MM.1S (cell line): ENCODE data around the gene IFTAP.

Source experiments
- EZH2 ChIP-seq: fragments of 300-600 bp; sonication (generic); optimal IDR thresholded peaks from 2 replicates; pipeline ENCODE3; 2017; ENCODE audit warnings: low read depth, mild to moderate bottlenecking, antibody characterized with exemption, low read length, mixed read lengths
- TF ChIP-seq, protein P1 (sequence below): fragments of 300-600 bp; sonication (generic); IDR thresholded peaks from 2 replicates; pipeline ENCODE4 v1.5.1; 2016; ENCODE audit warnings: antibody characterized with exemption, low read length, mixed read lengths

DNA sequence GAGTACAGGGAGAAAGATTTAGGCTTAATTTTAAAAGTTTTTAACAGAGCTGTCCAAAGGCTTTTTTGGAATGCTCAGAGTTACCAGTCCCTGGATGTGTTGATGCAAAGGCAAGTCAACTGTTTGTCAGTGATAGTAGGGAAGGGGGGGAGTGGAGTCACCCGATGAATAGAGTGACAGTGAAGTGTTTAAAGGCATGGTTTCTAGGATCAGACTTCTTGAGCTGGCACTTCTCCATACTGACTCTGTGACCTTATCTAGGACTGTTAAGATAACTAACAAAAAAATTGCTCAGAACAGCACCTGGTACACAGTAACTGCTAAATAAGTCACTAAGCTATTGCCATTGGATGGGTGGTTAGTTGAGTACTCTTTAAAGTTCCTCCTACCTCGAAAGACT is 15.1 kb downstream of the IFTAP start:
- TF ChIP-seq, protein P1, sequence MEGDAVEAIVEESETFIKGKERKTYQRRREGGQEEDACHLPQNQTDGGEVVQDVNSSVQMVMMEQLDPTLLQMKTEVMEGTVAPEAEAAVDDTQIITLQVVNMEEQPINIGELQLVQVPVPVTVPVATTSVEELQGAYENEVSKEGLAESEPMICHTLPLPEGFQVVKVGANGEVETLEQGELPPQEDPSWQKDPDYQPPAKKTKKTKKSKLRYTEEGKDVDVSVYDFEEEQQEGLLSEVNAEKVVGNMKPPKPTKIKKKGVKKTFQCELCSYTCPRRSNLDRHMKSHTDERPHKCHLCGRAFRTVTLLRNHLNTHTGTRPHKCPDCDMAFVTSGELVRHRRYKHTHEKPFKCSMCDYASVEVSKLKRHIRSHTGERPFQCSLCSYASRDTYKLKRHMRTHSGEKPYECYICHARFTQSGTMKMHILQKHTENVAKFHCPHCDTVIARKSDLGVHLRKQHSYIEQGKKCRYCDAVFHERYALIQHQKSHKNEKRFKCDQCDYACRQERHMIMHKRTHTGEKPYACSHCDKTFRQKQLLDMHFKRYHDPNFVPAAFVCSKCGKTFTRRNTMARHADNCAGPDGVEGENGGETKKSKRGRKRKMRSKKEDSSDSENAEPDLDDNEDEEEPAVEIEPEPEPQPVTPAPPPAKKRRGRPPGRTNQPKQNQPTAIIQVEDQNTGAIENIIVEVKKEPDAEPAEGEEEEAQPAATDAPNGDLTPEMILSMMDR: no peak
- no peak for TF ChIP-seq EZH2
